DMS 273 (cell line): ENCODE results near the gene ELMO1.
A peak's percentile ranks its signal among the peaks of the same experiment; 100 is the strongest.

ENCODE experiments used
- DNase-seq: peaks from one replicate; lab custom pipeline; 2025; ENCODE audit not compliant: unreplicated experiment; lab: John Stamatoyannopoulos, UW

The ELMO1 gene

GRCh38 chr7:37074370-37074769 is 374.3 kb downstream of the ELMO1 start:
- no peak for DNase-seq

DNA sequence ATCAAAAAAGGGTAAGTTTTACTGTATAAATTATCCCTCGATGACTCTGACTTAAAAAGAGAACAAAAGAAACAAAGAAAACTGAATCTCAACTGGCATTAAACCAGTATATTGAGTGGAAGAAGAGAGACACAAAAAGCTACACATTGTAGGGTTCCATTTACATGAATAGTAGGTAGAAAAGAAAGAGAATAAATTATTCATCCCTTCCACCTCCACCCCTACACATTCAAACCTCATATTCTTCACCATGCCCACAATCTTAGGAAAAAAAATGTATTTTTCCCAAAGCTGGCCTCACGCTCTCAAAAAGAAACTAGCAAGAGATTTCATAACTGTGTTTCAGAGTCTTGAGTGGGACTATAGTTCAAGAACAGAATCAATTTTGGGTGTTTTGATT is 377.5 kb downstream of the ELMO1 start:
- DNase-seq: no peak

- no peak for DNase-seq
Measured at GRCh38 chr7:37070471-37070870, 378.2 kb downstream of the ELMO1 start.

- peak; percentile 45 for DNase-seq
Measured at GRCh38 chr7:37070031-37070430, 378.6 kb downstream of the ELMO1 start.

DNA sequence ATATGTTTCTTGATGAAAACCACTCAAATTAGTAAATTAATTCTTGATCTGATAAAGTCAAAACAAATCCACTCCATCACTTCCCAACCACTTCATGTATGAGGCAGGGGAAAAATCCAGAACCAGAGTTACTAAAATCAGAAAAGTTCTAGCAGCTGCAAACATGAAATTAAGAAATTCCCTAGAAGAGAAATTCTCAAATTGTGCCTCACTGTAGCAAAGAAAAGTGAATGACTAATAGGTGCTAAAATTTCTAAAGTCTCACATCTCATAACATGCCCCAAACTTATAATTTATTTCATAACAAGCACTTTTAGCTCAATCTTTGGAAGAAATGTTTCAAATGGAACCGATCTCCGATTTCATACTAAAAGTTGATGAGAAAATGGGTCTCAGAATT is 379.3 kb downstream of the ELMO1 start:
- DNase-seq: no peak

DNA sequence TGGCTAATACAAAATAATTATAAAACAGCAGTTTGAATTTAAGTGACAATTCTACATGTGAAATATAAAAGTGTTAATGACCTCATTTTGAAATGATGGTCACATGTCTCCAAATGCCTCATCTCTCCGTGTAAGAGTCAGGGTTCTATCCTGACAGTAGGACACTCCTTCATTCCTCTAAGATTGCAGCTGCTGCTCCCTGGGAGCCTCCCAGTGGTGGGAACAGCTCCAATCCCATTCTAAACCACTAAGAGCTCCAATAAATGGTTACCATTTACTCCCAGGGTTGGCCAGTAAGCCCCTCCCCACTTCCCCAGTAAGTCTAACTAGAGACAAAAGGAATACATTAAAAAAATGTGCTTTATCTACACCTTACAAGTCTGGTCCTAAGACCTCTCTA is 379.8 kb downstream of the ELMO1 start:
- DNase-seq: peak; percentile 76

DNA sequence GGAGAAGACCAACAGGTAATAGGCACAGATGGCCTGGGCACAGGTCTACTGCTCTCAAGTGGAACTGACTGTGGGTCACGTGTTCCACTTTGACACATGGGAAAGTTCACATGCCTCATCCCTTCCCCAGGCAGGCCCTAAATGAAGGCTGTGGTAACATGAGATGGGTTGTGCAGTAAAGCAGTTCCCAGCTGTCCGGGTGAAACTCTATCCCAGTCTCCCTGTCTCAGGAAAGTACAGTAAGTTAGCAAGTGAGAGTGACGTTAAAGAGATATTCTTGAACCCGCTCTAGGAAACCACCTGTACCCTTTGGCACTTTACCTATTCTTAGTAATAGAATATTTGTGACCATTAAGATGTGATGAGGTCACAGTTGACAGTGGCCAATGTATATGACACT is 380.6 kb downstream of the ELMO1 start:
- DNase-seq: peak; percentile 98

DNA sequence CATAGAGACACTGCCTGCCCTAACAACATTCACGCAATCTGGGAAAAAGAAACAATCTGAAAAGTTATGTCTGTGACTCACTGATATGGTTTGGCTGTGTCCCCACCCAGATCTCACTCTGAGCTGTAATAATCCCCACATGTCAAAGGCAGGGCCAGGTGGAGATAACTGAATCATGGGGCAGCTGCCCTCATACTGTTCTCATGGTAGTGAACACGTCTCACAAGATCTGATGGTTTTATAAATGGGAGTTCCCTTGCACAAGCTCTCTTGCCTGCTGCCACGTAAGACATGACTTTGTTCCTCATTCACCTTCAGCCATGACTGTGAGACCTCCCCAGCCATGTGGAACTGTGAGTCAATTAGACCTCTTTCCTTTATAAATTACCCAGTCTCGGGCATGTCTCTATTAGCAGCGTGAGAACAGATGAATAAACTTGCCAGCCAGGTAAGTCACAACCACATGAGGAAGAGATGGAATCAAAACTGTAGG is 382.8 kb downstream of the ELMO1 start:
- DNase-seq: no peak

- no peak for DNase-seq
Measured at GRCh38 chr7:37062560-37062859, 386.2 kb downstream of the ELMO1 start.

DNA sequence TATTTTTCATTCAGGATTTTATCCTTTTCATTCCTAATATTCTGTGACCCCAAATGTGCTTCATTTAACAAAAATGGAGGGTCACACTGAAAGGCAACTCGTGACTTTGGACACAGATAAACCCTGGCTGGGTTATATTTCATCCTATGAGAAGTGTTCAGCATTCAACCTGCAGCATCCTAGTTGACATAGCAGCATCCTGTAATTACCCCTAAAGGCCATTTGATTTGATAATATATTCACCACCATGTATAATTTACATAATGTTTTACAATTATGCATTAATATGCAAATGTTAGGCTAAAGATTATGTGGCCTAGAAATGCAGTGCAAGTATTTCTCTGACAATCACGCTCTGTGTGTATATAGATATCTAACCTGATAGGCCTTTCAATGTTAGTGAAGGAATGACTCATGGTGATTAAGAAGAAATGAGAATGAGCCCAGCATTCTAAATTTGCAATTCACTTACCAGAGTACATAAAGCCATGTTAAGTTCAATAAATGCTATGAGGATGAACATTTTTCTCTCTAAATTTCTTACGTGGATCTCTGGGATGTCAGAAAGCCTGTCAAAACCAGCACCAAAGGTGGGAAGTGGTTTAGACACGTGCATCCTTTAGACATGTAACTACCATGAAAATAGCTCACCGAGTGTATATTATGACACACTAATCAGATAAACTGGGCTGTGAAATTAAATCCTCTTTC is 386.7 kb downstream of the ELMO1 start:
- no peak for DNase-seq

DNA sequence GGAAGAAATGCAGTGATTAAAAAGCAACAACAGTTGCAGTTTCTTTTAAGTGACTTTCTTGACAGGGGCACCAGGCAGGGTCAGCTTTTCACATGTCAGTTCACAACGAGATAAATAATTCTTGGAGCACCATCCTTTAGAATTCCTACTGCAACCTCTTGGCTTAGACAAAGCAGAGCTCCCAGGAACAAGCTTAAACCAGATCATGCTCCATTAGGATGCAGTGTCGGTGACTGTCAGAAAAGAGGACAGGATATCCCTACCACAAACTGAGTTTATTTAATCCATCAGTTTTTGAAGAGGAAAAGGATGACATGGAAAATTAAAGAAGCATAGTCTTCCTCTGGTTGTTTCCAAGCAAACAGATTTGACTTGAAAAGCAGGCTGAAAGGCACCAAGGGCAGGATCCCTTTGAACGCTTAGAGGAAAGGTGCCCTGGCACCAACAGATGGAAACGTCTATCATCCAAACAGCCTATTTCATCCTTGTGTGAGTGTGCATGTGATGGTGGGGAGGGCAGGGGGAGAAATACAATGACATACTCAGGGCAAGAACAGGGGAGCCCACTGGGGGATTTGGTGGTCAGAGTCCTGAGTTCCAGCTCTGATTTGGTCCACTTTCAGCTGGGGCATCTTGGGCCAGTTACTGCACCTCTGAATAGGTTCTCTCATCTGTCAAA is 392.3 kb downstream of the ELMO1 start:
- DNase-seq: no peak

GRCh38 chr7:37054624-37055241 is 393.9 kb downstream of the ELMO1 start:
- DNase-seq: no peak

DNA sequence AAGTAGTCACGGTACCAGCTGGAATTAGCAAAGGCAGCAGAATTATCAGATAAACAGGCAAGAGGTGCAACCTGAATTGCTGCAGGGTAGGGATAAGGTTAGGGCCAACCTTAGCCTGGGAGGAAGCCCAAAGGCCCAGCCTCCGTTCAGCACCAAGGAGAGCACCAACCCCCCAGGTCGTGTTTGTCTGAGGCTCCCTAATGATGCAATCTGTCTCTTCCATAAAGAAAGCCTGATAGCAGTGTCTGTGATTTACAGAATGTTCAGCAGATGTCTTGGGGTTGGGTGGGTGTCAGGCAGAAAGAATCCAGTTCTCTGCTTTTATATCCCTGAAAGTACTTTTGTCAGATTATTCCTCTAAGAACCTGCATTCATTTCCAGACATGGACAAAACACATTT is 396.0 kb downstream of the ELMO1 start:
- DNase-seq: peak; percentile 84

DNA sequence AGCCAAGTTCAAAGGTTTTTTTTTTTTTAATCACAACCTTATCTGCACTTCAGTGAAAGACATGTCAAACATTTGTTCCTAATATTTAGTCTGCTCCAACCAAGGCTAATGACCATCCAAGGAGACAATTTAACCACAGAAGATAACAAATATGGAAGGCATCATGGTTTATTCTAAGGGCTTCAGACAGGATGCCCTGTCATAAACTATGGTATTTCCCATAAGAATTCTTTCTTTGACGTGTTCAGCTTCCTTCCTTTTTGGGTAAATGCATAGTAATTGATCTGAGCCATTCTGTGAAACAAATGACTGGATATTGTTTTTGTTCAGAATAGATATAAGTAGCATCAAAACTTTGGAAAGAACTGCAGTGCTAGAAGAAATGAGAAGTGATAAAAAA is 397.9 kb downstream of the ELMO1 start:
- no peak for DNase-seq

DNA sequence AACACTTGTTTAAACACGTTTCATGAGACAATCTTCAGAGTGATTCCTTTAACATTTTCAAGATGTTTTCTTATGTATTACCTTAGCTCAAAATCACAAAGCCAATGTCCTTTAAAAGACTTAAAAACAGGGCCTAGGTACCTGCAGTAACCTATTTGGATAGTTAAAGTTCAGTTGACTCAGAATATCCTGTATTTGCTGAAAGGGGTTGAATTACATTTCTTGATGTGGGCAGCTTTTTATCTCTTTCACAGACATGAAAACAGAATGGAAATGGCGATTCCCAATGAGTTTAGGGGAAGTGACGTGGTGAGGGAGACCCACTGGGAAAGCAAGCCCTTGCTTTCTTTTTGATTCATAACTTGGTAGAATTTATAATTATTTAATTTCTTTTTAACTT is 400.0 kb downstream of the ELMO1 start:
- no peak for DNase-seq

GRCh38 chr7:37047260-37047659 is 401.4 kb downstream of the ELMO1 start:
- no peak for DNase-seq

GRCh38 chr7:37046531-37047079 is 402.1 kb downstream of the ELMO1 start:
- no peak for DNase-seq

DNA sequence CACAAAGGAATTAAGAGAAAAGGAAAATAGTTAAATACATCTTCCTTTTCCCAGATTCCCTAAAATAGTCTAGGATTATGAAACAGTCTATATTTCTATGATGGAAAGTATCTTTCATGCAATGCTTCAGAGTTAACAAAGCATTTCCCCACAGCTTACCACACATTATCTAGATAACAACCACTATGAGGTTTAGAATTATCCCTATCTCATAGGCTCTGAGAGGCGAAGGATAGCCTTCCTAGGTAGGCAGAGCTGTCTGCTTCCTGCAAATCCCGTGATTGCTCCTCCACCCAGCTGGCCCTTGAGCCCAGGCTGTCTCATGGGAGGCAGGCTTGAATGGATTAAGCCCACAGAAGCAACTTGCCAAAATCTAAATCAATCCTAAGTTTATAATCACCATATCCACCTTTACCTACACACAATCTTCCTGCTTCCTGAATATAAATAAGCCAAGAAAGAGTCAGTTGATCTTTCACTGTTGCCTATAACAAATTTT is 402.9 kb downstream of the ELMO1 start:
- peak; percentile 14 for DNase-seq

DNA sequence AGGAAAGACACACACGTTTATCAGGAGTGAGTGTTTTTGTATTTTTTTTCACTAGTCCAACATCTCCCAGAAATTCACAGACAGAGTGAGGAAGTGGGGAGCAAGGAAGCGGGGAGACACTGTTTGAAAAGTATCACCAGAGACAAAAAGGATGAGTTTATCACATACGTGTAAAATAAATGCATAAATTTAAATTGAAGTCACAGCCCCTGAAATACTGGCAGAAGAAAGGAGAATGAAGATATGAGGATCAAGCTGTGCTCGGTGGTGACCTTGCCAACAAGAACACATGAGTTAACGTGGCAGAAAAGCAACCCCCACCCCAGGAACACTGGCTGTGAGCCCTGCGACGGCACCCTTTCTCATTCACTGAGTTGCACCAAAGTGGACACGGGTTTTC is 407.2 kb downstream of the ELMO1 start:
- DNase-seq: no peak

DNA sequence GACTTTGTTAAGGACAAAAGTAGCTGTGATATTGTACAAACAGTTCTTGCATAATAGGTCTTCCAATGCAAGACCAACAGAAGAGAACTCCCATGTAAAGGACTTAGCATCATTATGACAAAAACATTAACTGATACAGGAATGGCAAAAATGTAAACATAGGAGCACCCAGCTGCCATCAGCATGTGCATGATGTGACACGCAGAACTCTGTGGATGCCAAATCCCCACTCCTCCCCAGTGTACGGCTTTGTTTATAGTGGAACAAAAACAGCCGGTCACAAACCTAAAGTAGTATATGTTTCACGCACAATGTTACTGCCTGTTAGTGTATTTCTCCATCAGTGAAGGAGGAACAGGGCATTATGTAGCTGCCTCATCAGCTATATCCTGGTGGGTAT is 408.3 kb downstream of the ELMO1 start:
- peak; percentile 37 for DNase-seq

DNA sequence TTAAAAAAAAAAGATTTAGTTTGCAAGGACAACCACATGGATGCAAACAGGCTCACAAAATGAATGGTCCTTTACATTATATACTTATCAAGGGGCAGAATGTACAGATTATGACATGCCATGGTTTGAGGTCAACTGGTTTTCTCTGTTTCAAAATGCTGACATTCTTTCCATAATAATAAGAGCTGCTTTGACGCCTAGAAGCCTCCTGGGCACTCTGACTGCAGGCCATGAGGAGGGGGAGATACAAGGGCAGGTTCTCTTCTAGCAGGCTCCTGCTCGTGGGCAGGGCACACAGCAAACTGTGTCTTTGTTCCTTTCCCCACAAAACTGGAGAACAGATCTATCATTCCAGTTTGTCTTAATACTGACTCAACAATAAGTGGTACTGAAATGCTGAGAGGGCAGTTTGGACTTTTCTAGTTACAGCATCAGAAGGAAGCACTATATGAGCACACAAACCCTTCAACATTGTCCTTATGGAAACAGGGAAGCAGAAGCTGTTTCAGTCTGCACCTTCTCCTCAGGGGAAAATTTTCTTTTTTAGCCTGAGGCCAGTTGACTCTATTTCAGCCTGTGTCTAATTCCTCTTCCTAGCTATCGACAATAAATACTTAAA is 409.4 kb downstream of the ELMO1 start:
- no peak for DNase-seq

GRCh38 chr7:37038706-37039105 is 410.0 kb downstream of the ELMO1 start:
- no peak for DNase-seq
